Sciatic nerve (tissue), 2 donors: ENCODE data around the gene FAM187B. TPM values are rescaled to one million over a fixed set of nuclear protein-coding genes. Genes with fewer than 3 reads are reported as not detected.

Source experiments
- ATAC-seq: fragments of 200-7000 bp; cut with Tn5 transposase; one replicate; pipeline ENCODE4 v1.9.1; 2020; ENCODE audit warnings: mild to moderate bottlenecking, moderate library complexity
- DNase-seq: peaks from one replicate; pipeline ENCODE4 v3.0.0-alpha.2; 2020; ENCODE audit warnings: low spot score
- intact Hi-C: fragments of 100-400 bp; cut with DNase I; formaldehyde crosslinking; loops from one replicate; pipeline ENCODE4 v1.14.2; 2022
- total RNA-seq: library from RNA; stranded (reverse); fragmentation: NEBNext Ultra II Directional; extraction: Animal tissue kit (Norgen Biotek cat#: 25700); gene quantifications from one replicate; pipeline ENCODE4 v1.2.1, GENCODE V29; 2021
- donor health status: DM: no; HTN: no; CAD: no.
- donor health status: DM: no; HTN: no; CAD: no.

FAM187B gene
- 0.31 TPM for total RNA-seq

GRCh38 chr19:35228177-35228930, at the start of gene FAM187B:
FAM187B (minus strand) TSS chr19:35228739; CDS start chr19:35228680, 59 bp downstream.
- intact Hi-C loops, result no loop called here
- DNase-seq (no peak), ATAC-seq (no peak)

- no peak for DNase-seq
- no peak for ATAC-seq
- intact Hi-C loops, result no loop called here
Measured at GRCh38 chr19:35276706-35277281, 48.3 kb upstream of the FAM187B start.

- ATAC-seq (no peak), DNase-seq (no peak)
- intact Hi-C loops, result no loop called here
Measured at GRCh38 chr19:35274323-35274722, 45.8 kb upstream of the FAM187B start.

GRCh38 chr19:35273686-35274259, 45.2 kb upstream of the FAM187B start:
- intact Hi-C loops, result no loop called here
- DNase-seq, result no peak
- ATAC-seq, result no peak

GRCh38 chr19:35272954-35273649, 44.6 kb upstream of the FAM187B start:
- DNase-seq (no peak), ATAC-seq (peak; percentile 44)
- intact Hi-C loops, result no loop called here

- DNase-seq, result no peak
- peak; percentile 4 for ATAC-seq
- intact Hi-C loops, result no loop called here
Measured at GRCh38 chr19:35272122-35272719, 43.7 kb upstream of the FAM187B start.

- no peak for ATAC-seq
- intact Hi-C loops, result no loop called here
- DNase-seq, result no peak
Measured at GRCh38 chr19:35271546-35271945, 43.0 kb upstream of the FAM187B start.

GRCh38 chr19:35270381-35270811, 41.9 kb upstream of the FAM187B start:
- no peak for DNase-seq
- intact Hi-C loops, result no loop called here
- no peak for ATAC-seq

- DNase-seq (peak; percentile 93), ATAC-seq (peak; percentile 64)
- intact Hi-C loops, result loop anchor here (5.0 kb wide), 2 partner anchors 127 to 1032 kb away; partner anchors contain the start of gene FXYD7
Measured at GRCh38 chr19:35269438-35270117, 41.0 kb upstream of the FAM187B start.

GRCh38 chr19:35268536-35269437, 40.2 kb upstream of the FAM187B start, which contains the start of gene USF2:
USF2 (plus strand) TSS chr19:35268962; CDS start chr19:35269102, 140 bp downstream.
- peak; percentile 86 for DNase-seq
- intact Hi-C loops, result loop anchor here (5.0 kb wide), 2 partner anchors 126 to 1031 kb away; partner anchors contain the start of gene FXYD7
- ATAC-seq, result peak; percentile 31

- intact Hi-C loops, result loop anchor here (5.0 kb wide), 2 partner anchors 126 to 1031 kb away; partner anchors contain the start of gene FXYD7
- DNase-seq, result peak; percentile 88
- ATAC-seq, result peak; percentile 60
Measured at GRCh38 chr19:35267818-35268535, 39.4 kb upstream of the FAM187B start.

GRCh38 chr19:35267353-35267817, 38.8 kb upstream of the FAM187B start:
- intact Hi-C loops, result loop anchor here (5.0 kb wide), 2 partner anchors 125 to 1030 kb away; partner anchors contain the start of gene FXYD7
- peak; percentile 82 for DNase-seq
- ATAC-seq, result peak; percentile 39

- peak; percentile 69 for DNase-seq
- intact Hi-C loops, result loop anchor here (5.0 kb wide), 2 partner anchors 124 to 1029 kb away; partner anchors contain the start of gene FXYD7
- peak; percentile 19 for ATAC-seq
Measured at GRCh38 chr19:35266520-35267352, 38.2 kb upstream of the FAM187B start.

- DNase-seq, result peak; percentile 63
- intact Hi-C loops, result loop anchor here (5.0 kb wide), 2 partner anchors 124 to 1029 kb away; partner anchors contain the start of gene FXYD7
- ATAC-seq, result no peak
Measured at GRCh38 chr19:35265900-35266519, 37.5 kb upstream of the FAM187B start.
